Mucosa of descending colon (tissue), 3 donors: Measurements from ENCODE around the gene TAS2R39. TPM values are rescaled to one million over a fixed set of nuclear protein-coding genes. Genes with fewer than 3 reads are reported as not detected.
"Not testable (repeated sequence)": the region's sequence is repeated elsewhere in the genome, so short reads cannot be mapped to it uniquely, and the experiment has no call there.

Experiments
- ATAC-seq: fragments of 200-7000 bp; cut with Tn5 transposase; one replicate; pipeline ENCODE4 v1.9.1; 2020; ENCODE audit warnings: mild to moderate bottlenecking, moderate library complexity
- DNase-seq, 3 donors: peaks; one replicate each; pipeline ENCODE4 v3.0.0-alpha.2; 2020
- H3K36me3 ChIP-seq: fragments of 200-600 bp; one replicate; pipeline ENCODE4 v1.8.0; 2021; ENCODE audit warnings: low read depth, mild to moderate bottlenecking
- H3K4me1 ChIP-seq: fragments of 200-600 bp; one replicate; pipeline ENCODE4 v1.8.0; 2021; ENCODE audit warnings: low read depth, mild to moderate bottlenecking
- H3K4me3 ChIP-seq: fragments of 200-600 bp; one replicate; pipeline ENCODE4 v1.8.0; 2021; ENCODE audit warnings: mild to moderate bottlenecking
- H3K9me3 ChIP-seq: fragments of 200-600 bp; one replicate; pipeline ENCODE4 v1.8.0; 2021; ENCODE audit warnings: mild to moderate bottlenecking
- intact Hi-C, 2 donors: fragments of 100-400 bp; cut with DNase I in 1 of 2; cut with micrococcal nuclease in 1 of 2; formaldehyde crosslinking; loops; one replicate each; pipeline versions ENCODE4 v1.11.0 to v1.11.1; 2022; cut with DNase I, micrococcal nuclease
- total RNA-seq, 3 donors: library from RNA; stranded (reverse); fragmentation: NEBNext Ultra II Directional in 2 of 3; extraction: Animal tissue kit (Norgen Biotek cat#: 25700) in 2 of 3; gene quantifications; one replicate each; pipeline versions ENCODE4 v1.2.1 to v1.2.4, GENCODE V29; 2021 to 2023
- TF ChIP-seq, protein P1 (sequence below): fragments of 200-600 bp; IDR thresholded peaks from one replicate; pipeline ENCODE4 v1.8.0; 2022; ENCODE audit warnings: antibody characterized with exemption, mild to moderate bottlenecking
- donor health status: DM: no; HTN: no; CAD: no; lungs with moderate emphysema.
- donor health status: DM: no; HTN: no; CAD: no.
- donor health status: DM: no; HTN: yes; CAD: no.

TAS2R39 gene
- total RNA-seq, 3 donors from 2014 or later = not detected

DNA sequence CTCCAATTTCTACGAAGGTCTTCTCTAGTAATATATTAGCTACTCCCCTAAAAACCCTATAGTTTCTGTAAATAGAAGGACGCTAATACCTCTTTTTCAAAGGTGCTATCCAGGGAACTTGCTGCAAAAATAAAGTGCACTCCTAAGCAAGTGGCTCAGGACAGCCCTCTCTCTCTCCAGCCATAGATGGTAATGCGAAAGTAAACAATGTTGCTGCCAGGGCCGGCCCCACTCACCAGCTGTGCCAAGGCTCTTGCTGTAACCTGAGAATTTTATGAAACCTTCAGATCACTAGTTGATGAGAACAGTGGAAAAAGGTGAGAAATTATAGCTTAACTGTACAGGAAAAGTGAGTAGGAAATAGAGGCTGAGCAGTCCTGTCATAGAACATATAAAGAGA is 10.9 kb upstream of the TAS2R39 start:
- Histone ChIP-seq H3K36me3 (no peaks in the 10 kb centered on the region), H3K4me3 (no peak overlapping the region), H3K4me1 (no peaks in the 10 kb centered on the region), H3K9me3 (peaks cover 9% of the 10 kb centered on the region)
- intact Hi-C loops = no loop called here
- DNase-seq = peak; percentile 63 to 79 (median 68)
- TF ChIP-seq, protein P1, sequence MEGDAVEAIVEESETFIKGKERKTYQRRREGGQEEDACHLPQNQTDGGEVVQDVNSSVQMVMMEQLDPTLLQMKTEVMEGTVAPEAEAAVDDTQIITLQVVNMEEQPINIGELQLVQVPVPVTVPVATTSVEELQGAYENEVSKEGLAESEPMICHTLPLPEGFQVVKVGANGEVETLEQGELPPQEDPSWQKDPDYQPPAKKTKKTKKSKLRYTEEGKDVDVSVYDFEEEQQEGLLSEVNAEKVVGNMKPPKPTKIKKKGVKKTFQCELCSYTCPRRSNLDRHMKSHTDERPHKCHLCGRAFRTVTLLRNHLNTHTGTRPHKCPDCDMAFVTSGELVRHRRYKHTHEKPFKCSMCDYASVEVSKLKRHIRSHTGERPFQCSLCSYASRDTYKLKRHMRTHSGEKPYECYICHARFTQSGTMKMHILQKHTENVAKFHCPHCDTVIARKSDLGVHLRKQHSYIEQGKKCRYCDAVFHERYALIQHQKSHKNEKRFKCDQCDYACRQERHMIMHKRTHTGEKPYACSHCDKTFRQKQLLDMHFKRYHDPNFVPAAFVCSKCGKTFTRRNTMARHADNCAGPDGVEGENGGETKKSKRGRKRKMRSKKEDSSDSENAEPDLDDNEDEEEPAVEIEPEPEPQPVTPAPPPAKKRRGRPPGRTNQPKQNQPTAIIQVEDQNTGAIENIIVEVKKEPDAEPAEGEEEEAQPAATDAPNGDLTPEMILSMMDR = no peak
- peak; percentile 96 for ATAC-seq

DNA sequence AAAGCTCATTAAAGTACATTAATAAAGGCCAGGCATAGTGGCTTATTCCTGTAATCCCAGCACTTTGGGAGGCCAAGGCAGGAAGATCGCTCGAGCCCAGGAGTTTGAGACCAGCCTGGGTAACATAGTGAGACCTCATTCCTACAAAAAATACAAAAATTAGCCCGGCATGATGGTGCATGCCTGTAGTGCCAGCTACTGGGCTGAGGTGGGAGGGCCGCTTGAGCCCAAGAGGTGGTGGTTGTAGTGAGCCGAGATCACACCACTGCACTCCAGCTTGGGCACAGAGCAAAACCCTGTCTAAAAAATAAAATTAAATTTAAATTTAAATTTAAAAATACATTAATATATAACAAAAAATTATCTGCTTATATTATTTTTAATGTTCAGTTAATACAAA is 7.1 kb upstream of the TAS2R39 start:
- intact Hi-C loops = no loop called here
- ATAC-seq = no peak

DNA sequence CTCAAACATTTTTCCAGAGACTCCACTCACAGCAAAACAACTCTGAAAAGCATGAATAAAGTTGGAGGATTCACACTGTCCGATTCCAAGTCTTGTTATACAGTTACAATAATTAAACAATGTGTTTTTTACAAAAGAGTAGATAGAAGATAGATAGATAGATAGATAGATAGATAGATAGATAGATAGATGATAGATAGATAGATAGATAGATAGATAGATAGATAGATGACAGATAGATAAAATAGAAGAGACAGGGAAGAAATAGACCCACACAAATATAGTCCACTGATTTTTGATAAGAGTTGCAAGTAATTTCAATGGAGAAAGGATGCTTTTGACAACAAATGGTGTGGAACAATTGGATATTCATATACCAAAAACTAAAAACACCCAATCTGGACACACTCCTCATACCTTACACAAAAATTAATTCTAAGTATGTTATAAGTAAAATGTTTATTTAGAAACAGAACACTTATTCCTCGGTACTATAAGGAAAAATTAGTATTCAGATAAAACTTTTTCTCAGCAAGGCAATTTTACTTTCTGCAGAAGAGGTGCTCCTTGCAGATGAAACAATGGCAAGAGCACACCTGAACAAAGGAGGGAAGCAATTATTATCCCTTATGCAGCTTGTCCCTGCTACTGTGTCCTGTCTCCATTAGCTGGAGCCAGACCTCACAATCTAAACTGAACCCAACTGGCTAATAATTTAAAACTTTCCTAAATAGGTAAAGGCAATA is 5.7 kb upstream of the TAS2R39 start:
- DNase-seq (no peak), ATAC-seq (no peak)
- Histone ChIP-seq H3K36me3 (no peaks in the 10 kb centered on the region), H3K4me1 (no peaks in the 10 kb centered on the region), H3K9me3 (peaks cover 20% of the 10 kb centered on the region), H3K4me3 (no peak overlapping the region)
- TF ChIP-seq, protein P1 = no peak
- intact Hi-C loops = no loop called here

More for the DNA sequence above, 7.1 kb upstream of the TAS2R39 start:
- TF ChIP-seq, protein P1 = no peak
- H3K9me3 ChIP-seq = peaks cover 20% of the 10 kb centered on the region
- H3K36me3 ChIP-seq = no peaks in the 10 kb centered on the region
- DNase-seq = no peak
- no peak overlapping the region for H3K4me3 ChIP-seq
- no peaks in the 10 kb centered on the region for H3K4me1 ChIP-seq

DNA sequence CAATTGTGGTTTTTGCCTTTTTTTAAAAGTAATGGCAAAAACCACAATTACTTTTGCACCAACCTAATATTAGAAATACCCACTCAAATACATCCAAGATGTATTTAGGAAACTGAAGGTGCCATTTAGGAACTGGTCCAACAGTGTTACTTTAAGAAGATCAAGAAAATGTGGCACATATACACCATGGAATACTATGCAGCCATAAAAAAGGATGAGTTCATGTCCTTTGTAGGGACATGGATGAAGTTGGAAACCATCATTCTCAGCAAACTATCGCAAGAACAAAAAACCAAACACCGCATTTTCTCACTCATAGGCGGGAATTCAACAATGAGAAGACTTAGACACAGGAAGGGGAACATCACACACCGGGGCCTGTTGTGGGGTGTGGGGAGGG is 2.4 kb upstream of the TAS2R39 start:
- H3K9me3 ChIP-seq = peaks cover 20% of the 10 kb centered on the region
- H3K4me1 ChIP-seq, H3K4me3 ChIP-seq, ATAC-seq, DNase-seq, H3K36me3 ChIP-seq, intact Hi-C loops: not testable (repeated sequence)

DNA sequence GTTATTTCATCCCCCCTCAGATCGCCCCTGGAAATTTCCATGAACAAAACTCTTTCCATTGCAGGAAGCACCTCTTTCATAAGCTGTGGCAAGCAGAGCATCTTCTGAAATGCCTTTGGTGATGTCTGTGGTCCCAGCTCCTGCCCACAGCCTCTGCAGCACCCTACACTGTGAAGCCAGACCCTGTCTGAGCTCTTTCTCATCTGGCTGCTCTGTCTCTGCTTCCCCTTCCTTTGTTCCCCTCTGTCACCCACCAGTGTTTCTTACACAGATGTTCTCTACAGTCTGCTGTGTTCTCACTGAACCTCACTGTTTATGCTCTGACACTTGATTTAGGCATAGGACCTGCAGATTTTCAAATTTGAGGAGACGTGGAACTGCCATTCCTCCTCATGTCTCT is 1.9 kb upstream of the TAS2R39 start:
- intact Hi-C loops = no loop called here
- H3K36me3 ChIP-seq = no peaks in the 10 kb centered on the region
- TF ChIP-seq, protein P1 = no peak
- peak; percentile 38 for ATAC-seq
- no peak overlapping the region for H3K4me3 ChIP-seq
- H3K9me3 ChIP-seq = peaks cover 20% of the 10 kb centered on the region
- no peak for DNase-seq
- no peaks in the 10 kb centered on the region for H3K4me1 ChIP-seq

DNA sequence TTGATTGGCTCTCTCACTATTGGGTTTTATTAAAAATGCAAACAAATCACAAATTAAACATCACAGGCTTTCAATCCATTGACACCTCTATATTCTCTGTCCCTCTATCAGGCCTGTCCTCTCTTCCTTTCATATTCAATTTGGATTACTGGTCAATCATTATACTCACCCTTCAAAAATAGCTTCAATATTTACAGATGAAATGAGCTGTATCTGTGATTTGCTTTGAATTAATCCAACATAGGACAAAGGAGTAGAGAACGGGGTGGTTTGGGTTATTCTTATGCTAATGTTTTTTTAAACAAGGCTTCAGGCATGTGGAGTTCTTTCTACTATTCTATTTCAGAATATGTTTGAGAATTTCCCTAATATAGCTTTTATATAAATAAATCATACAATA is 2.3 kb downstream of the TAS2R39 start:
- ATAC-seq = no peak
- no peak for DNase-seq
- Histone ChIP-seq H3K4me1 (no peaks in the 10 kb centered on the region), H3K36me3 (no peaks in the 10 kb centered on the region), H3K9me3 (no peaks in the 10 kb centered on the region), H3K4me3 (no peak overlapping the region)
- intact Hi-C loops = no loop called here
- TF ChIP-seq, protein P1 = no peak
